Stimulated activated naive CD4-positive, alpha-beta T cell treated with Interleukin-2 at 50 U/mL for 16 hours (primary cell): ENCODE results near the gene TRIM24.
"Not testable (repeated sequence)": the region's sequence is repeated elsewhere in the genome, so short reads cannot be mapped to it uniquely, and the experiment has no call there.

Source experiments
- DNase-seq: peaks from one replicate; lab custom pipeline; 2025; lab: John Stamatoyannopoulos, UW

TRIM24 gene

DNA sequence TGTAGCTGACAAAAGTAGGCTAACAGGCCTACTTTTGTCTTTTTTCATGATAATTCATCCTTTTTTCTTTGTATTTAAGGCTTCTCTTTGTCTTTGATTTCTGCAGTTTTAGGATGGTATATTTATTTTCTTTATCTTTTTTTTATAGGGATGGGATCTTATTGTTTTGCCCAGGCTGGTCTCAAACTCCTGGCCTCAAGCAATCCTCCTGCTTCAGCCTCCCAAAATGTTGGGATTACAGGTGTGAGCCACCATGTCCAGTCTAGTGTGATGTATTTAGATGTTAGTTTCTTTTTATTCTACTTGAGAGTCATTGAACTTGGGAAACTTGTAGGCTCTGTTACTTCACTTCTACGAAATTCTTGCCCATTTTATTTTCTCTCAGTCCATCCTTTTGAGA is 35.4 kb downstream of the TRIM24 start:
- DNase-seq, result no peak

DNA sequence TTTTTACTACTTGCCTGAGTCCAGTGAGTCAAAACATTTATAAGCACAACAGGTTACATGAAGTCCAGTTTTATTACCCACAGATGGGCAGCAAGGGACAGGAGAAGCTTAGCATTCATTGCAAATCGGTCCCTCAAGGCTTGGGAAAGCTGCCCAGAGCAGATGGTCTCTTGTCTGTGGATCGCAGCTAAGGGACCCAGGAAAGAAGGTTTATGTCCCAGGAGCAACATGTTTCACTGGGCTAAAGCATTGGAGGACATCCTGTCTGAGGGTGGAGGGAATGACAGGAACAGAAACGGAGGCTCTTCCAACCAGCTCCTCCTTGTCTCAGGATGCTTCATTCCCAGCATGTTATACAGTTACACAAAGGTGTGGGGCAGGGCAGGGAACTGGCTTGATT is 39.3 kb downstream of the TRIM24 start:
- DNase-seq, result no peak

DNA sequence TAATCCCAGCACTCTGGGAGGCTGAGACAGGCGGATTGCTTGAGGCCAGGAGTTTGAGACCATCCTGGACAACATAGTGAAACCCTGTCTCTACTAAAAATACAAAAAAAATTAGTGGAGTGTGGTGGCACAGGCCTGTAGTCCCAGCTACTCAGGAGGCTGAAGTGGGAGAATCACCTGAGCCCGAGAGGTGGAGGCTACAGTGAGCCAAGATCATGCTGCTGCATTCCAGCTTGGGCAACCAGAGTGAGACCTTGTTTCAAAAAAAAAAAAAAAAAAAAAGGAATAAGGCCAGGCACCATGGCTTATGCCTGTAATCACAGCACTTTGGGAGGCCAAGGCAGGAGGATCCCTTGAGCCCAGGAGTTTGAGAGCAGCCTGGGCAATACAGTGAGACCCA is 40.2 kb downstream of the TRIM24 start:
- DNase-seq, result not testable (repeated sequence)

DNA sequence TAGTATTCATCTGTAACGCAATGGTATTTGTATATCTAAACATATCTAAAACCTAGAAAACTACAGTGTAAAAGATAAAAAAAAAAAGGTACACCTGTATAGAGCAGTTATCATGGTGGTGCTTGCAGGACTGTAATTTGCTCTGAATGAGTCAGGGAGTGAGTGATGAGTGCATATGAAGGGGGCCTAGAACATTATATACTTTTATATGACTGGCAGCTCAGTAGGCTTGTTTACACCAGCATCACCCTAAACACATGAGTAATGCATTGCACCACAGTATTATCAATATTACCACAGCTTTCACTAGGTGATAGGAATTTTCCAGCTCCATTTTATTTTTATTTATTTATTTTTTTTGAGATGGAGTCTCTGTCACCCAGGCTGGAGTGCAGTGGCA is 40.8 kb downstream of the TRIM24 start:
- DNase-seq, result no peak

DNA sequence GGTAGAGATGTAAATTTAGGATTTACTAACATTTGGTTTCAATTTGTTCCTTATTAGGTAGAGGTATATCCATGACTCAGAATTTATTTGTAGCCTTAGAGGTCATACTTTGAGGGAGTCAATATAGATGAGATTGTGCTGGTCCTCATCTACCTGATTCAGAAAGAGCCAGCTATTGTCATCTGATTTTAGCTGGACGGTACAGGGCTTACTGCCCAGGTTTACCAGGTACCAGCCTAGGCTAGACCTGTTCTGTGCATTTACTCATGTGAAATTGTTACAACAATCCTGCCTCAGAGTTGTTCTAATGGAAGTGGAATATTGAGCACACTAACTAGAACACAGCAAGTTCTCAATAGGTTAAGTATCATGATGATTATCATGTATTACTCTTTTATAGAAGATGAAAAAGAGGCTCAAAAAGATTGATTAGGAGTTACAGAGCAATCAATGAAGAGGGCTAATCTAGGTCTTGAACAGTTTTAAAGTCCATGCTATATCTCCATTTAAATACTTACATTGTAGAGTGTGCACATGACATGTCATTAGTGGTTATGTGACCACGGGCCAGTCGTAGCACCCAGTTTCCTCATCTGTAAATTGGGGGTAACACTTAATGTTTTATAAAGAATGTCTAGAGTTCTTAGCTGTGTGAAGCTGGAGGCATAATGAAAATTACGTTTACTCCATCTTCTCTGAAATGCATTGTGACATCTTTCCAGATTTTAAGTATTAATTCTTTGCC is 42.1 kb downstream of the TRIM24 start:
- DNase-seq, result no peak

DNA sequence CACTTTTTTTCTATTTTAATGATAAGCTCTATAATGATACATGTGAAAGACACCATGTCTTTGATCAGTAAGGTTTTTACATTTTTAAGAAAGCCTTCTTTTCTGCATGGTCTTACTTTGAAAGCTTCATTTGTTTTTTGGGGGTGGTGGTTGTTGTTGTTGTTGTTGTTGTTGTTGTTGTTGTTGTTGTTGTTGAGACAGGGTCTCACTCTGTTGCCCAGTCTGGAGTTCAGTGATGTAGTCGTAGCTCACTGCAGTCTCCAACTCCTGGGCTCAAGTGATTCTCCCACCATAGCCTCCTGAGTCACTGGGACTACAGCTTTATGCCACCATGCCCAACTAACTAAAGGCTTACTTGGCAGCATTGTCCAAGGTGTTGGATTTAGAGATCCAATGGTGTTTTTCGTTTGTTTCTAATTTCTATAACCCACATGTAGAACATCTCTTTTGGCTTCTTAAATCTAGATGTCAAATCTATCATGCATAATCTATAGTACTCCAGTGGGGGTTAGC is 45.4 kb downstream of the TRIM24 start:
- DNase-seq, result no peak

DNA sequence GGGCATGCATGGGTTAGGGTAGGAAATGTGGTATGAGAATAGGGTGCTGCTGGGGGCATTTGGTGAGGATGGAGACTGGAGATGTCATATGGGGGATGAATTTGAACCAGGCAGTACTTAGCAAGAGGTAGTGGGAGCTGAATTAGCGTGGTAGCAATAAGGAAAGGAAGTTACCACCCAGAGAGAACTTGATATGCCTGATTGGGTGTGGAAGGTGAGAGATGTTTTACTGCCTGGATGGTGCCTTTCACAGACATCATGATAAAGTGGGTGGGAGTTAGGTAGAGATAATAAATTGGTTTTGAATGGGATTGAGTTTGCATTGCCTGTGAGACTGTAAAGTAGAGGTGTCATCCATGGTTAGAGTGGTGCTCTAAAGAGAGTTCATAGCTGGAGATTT is 46.7 kb downstream of the TRIM24 start:
- no peak for DNase-seq

DNA sequence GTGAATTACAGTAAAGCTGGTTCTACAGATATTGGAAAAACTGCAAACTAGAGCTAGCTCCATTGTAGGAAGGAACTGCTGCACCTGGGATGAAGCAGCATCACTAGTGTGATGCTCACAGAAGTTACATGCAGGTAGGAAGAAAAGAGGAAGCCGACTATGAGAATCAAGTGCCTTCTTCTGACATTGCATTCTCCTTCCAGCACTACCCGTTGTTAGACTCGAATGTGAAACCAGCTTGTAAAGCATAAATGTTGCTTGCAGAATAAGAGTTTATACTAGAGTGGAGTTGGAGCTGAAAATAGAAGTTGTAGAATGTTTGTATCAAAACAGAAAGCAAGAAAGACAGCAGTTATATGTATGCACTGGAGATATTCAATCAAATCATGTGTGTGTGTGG is 49.9 kb downstream of the TRIM24 start:
- no peak for DNase-seq

DNA sequence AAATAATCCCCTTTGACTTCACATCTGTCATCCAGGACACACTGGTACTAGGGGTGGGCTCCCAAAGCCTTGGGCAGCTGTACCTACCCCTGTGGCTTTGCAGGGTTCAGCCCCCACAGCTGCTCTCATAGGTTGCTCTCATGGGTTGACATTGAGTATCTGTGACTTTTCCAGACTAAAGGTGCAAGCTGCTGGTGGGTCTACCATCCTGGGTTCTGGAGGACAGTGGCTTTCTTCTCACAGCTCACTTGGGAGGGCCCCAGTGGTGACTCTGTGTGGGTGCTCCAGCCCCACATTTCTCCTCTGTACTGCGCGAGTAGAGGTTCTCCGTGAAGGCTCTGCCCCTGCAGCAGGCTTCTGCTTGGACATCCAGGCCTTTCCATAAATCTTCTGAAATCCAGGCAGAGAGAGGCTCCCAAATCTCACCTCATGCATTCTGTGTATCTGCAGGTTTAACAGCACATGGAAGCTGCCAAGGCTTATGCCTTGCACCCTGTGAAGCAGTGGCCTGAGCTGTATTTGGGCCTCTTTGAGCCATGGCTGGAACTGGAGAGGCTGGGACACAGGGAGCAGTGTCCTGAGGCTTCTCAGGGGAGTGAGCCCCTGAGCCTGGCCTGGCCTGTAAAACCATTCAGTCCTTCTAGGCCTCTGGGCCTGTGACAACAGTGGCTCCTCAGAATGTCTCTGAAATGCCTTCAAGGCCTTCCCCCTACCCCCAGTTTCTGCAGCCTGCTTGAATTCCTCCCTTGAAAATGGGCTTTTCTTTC is 52.2 kb downstream of the TRIM24 start:
- DNase-seq, result no peak

DNA sequence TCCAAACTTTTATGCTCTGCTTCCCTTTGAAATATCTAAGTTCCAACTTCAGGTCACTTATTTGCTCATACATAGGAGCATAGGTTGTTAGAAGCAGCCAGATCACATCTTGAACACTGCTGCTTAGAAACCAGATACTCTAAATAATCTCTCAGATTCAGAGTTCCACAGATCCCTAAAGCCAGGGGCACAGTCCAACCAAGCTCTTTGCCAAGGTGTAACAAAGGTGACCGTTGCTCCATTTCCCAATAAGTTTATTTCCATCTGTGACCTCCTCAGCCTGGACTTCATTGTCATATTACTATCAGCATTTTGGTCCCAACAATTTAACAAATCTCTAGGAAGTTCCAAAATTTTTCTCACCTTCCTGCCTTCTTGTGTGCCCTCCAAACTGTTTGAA is 52.8 kb downstream of the TRIM24 start:
- DNase-seq, result no peak

DNA sequence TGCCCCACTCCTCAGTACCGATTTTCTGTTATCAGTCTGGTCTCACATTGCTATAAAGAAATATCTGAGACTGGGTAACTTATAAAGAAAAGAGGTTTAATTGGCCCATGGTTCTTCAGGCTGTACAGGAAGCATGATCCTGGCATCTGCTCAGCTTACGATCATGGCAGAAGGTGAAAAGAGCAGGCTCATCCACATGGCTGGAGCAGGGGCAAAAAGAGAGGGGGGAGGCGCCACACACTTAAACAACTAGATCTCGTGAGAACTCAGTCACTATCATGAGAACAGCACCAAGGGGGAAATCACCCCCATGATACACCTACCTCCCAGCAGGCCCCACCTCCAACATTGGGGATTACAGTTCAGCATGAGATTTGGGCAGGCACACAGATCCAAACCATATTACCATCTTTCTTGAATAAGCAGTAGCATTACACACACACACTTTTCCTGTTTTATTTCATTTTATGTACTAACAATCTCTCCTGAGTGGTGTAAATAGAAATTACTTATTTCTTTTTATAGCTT is 53.3 kb downstream of the TRIM24 start:
- no peak for DNase-seq

DNA sequence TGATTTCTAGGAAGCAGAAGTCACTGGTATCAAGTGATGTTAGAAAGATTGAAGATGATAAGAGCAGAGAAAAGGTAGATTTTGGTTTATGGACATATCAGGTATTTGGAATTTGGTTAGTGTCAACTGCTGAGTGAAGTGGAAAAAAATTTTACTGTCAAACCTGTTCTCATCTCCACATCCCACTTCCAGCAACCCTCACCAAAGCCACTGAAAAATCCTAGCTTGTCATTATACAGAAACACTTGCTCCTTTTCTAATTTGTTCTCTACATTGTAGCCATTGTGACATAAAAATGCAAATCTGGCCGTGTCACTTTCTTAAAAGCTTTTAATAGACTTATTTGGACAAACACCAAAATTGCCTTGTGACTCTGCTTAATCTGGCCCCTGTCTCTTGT is 54.0 kb downstream of the TRIM24 start:
- no peak for DNase-seq

DNA sequence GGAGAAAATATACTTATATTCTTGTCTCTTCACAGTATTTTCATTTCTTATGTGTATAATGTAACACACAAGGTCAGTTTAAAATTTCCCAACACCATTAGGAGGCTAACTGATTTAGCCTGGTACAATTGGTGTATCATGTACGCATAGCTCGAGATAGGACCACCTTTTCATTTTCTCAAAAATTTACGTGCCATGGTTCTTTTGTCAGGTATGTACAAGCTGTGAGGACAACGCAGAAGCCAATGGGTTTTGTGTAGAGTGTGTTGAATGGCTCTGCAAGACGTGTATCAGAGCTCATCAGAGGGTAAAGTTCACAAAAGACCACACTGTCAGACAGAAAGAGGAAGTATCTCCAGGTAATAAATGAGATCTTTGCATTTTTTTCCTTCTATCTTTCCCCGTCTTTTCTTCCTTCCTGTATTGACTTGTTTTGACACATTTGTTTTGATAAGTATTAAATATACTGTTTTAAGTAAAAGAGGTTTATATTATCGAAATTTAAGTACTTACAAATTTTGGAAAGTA is 55.0 kb downstream of the TRIM24 start:
- no peak for DNase-seq

DNA sequence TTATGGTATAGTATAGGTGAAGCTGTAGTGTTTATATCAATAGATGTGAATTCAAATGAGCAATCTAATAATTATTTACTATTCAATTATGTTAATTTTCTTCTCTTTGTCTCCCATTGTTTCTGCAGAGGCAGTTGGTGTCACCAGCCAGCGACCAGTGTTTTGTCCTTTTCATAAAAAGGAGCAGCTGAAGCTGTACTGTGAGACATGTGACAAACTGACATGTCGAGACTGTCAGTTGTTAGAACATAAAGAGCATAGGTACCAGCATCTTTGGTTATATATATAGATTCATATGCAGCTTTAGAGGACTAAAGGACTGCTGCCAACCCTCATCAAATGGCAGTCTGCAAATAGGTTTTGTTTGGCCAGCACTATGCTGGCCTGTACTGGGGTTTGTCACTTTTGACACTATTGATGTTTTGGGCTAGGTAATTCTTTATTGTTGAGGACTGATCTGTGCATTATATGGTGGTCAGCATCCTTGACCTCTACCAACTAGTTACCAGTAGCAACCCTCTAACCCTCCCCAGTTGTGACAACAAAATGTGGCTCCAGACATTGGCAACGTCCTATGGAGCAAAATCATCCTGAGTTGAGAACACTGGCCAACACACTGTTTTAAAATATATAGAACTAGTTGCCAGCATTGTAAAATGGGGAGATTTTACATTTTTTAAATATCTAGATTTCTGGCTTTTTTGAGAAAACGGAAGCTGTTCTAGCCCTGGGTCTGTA is 59.2 kb downstream of the TRIM24 start:
- DNase-seq, result no peak

DNA sequence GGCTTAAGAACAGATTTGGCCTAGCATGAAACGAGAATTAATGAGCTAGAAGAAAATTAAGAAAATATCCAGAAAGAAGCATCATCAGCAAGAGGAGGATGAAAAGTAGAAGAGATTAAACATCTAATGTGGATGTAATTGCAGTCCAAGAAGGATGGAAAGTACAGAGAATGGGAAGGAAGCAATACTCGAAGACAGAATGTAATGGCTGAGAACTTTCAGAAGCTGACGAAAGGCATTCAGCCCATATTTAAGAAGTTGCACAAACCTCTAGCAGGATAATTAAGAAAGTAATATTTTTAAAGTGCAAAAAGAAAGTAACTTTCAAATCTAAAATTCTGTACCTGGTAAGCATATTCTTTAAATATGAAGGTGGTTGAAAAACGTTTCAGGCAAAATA is 60.7 kb downstream of the TRIM24 start:
- no peak for DNase-seq

DNA sequence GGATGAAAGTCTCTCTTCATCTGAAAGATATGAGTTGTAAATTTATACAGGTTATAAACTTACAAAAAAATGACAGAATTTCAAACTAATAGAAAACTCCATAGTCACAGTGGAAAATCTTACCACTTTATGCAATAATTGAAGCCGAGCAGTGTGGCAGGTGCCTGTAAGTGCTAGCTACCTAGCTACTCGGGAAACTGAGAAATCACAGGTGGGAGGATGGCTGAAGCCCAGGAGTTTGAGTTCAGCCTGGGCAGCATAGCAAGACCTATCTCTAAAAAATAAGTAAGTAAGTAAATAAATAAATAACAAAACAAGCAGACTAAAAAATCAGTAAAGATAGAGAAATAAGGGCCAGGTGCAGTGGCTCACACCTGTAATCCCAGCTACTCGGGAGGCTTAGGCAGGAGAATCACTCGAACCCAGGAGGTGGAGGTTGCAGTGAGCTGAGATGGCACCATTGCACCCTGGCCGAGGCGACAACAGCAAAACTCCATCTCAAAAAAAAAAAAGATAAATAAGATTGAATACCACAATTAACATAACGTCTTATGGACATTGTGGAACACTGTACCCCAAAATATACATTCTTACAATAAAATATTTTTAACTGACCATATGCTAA is 61.9 kb downstream of the TRIM24 start:
- no peak for DNase-seq

DNA sequence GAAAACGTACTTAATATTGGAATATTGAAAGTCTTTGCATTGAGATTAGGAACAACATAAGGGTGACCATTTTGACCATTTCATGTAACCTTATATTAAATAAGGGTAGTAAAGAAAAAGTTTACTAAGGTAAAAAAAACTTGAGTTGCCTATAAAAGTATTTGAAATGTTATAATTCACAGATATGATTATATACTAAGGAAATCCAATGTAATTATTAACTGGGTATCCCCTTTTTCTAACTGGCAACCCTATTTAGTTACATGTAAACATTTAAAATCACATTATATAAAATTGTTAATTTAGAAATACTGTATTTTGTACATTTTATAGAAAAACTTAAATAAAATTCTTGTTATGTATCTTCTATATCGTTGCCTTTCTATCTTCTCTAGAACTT is 64.2 kb downstream of the TRIM24 start:
- DNase-seq, result no peak

DNA sequence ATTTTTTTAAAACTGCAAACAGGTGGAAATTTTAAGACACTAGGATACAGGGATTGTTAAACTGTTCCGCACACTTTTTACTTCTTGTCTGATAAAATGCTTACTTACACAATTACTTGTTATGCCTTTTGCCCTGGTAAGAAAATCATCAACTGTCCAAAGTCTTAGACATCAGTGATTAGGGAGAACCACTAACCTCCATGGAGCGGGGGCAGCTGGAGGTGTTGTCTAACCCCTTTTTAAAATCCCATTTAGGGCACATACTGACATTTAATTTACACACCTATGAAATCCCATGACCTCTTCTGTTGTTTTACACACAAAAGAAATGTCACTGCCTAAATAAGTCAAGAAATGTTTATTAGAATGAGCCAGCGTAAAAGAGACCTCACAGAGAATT is 65.7 kb downstream of the TRIM24 start:
- no peak for DNase-seq

DNA sequence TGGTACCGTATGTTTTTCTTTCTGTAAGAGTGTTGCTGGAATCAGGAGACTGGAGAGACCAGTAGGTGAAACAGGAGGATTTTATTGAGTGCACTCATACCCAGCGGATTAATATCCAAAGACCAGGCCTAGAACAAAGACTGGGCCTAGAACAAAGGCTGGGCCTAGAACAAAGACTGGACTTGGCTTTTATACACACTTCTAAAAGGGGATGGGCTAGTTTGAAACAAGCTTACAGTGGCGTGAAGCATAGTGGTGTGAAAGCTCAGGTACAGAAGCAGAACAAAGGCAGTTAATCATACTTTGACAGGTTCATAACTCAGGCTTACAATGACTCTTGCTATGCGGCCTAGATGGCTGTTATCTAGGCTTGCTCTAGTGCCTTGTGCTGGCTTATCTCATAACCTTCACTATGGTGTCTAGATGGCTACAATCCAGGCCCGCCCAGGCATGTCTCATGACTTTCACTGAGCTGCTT is 67.7 kb downstream of the TRIM24 start:
- DNase-seq, result no peak

DNA sequence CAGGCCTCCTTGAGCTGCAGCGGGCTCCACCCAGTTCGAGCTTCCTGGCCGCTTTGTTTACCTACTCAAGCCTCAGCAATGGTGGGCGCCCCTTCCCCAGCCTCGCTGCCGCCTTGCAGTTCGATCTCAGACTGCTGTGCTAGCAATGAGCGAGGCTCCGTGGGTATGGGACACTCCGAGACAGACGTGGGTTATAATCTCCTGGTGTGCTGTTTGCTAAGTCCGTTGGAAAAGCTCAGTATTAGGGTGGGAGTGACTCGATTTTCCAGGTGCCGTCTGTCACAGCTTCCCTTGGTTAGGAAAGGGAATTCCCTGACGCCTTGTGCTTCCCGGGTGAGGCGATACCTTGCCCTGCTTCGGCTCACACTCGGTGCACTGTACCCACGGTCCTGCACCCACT is 76.8 kb downstream of the TRIM24 start:
- not testable (repeated sequence) for DNase-seq

DNA sequence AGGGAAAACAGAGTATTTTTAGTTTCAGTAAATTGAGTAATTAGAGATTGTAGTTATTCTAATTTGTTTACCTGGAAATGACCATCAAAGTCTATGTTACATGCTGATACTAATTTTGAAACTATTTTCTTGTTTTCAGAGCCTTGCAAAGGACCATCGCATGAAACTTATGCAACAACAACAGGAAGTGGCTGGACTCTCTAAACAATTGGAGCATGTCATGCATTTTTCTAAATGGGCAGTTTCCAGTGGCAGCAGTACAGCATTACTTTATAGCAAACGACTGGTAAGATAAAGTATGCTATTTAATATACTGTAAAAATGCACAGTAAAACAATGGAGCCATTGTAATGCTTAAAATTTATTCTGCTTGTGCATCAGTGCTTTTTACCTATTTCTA is 78.5 kb downstream of the TRIM24 start:
- DNase-seq, result no peak
